ENCODE measurements around the gene MT1E.
"Not testable (repeated sequence)": the region's sequence is repeated elsewhere in the genome, so short reads cannot be mapped to it uniquely, and the experiment has no call there.

Gene MT1E

DNA sequence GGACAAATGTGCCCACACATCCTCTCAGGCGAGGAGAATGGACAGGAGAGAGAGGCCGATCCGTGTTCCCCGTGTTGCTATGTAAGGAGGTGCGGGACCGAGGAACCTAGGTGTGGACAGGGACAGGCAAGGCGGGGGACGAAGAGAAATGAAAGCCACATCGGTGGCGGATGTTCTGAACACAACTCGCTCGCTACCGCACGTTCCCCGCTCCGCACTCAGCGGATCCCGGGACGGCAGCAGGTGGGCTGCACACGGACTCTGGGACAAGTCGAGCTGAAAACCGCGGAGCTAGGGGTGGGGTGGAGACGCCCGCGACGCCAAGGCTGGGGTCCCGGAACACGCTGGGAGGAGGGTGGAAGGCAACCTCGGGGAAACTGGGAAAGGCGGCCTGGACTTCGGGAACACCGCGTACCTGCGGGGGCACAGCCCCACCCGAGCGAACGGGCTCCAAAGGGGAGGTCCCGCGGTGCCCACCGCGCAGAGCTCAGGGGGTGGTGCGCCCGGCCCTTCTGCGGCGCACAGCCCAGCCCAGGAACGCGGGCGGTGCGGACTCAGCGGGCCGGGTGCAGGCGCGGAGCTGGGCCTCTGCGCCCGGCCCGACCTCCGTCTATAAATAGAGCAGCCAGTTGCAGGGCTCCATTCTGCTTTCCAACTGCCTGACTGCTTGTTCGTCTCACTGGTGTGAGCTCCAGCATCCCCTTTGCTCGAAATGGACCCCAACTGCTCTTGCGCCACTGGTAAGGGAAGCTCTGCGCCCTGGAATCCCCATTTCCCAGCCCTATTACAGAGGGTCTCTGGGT, at the start of gene MT1E:
MT1E (plus strand) TSS at position 642 of the 803 bp plus-strand sequence; CDS start at position 713, 71 bp downstream.
- peak; percentile 78 for DNase-seq

DNA sequence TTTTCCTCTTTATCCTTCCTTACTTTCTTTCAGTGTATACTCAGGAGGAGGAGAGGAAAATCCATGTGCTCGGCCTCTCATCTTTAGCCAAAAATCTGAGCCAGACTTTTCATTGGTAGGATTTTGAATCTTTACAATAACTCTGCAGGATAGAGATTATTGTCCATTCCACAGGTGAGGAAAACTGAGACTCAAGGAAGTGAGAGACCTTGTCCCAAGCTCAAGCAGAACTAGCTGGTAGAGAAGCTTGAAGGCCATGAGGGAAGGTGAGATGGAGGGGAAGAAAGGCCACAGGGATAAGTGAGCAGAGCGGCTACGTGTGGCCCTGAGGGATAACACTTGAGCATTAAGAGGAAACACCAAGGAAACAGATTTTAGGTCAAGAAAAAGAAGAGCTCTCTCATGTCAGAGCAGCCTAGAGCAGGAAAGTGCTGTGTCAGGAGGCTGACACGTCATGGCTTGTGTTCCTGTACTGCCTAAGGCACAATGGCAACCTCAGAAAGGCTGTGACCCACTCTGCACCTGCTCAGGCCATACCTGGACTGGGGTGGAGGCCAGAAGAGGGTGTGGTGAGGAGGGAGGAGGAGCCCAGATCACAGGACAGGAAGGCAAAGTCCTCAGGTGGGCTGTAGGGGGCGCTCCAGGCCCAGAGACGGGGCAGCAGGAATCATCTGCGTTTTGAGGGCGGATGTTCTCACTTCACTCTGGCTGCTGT, 48.8 kb upstream of the MT1E start:
- DNase-seq = peak; percentile 88

DNA sequence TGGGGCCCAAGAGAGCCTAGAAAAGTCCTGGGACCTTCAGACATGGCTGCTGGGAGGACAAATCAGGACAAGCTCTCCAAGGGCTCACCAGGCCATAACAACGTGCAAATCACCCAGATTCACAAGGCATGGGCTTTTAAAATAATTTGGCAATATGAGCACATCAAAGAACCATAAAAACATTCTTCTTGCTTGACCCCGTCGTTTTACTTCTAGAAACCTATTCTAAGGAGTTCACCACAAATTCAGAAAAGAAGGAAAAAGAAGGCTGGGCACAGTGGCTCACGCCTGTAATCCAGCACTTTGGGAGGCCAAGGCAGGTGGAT, 48.3 kb upstream of the MT1E start:
- no peak for DNase-seq

DNA sequence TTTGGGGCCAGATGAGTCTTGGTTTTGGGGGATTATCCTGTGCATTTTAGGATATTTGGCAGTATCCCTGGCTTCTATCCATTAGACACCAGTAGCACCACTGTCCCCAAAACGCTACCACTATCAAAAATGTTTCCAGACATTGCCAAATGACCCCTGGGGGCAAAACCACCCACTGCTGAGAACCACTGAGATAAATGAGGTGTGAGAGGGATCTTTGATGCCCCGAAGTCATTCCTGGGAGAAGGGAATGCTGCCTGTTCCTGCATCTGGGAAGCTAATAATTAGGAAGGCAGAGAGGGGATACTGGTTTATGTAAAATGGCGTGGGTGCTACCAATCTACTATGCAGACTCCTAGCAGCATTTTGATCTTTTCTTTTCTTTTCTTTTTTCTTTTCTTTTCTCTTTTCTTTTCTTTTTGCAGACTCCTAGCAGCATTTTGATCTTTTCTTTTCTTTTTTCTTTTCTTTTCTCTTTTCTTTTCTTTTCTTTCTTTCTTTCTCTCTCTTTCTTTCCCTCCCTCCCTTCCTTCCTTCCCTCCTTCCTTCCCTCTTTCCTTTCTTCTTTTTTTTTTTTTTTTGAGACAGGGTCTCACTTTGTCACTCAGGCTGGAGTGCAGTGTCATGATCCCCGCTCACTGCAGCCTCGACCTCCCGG, 45.1 kb upstream of the MT1E start:
- no peak for DNase-seq

DNA sequence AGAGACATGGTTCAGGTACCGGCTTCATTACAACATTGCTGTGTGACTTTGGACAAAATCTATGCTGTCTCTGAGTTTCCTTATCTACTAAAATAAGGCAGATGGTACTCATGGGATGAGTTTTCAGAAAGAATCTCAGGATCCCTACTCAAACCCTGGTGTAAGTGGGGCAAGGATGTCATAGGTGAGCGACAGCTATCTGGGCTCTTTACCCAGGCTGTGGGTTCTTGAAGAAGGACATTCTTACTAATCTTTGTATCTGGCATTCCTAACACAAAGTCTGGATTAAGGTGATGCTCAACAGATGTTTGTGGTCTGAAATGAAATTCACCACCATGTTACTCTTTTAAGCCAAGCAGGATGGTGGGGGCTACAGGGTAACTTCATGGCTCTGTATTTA, 42.7 kb upstream of the MT1E start:
- not testable (repeated sequence) for DNase-seq

DNA sequence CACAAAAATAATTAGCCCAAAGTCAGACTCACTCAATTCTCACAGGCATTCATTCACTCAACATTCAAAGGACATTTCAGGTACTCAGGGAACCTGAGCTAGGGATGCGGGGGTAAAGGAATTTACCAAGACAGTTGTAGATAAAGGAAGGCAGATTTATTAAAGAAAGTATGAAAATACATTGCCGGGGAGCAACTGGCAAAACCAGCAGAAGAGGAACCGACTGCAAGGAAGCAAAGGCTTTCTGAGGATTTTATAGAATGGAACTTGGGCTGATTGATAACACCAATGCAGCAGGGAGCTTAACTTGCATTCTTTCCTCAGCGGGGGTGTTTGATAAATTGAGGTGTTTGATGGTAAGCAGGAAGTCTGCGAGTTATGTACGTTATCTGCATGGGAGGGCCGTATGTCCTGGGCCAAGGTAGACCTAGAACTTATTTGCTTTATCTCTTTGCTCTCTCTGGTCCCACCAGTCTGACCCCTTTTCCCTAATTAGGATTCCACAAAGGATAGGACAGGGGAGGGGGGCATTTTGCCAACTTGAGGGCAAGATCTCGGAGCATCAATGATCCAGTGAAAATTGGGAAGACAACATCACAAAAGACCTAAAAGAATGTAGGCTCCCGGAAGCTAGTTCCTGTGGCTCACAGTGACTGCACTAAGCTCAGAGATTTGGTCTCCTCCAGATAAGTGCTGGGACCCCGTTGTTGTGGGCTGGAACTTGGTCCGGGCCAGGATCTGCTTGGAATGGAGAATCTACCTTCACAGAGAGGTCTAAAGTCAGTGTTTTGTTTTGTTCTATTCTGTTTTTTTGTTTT, 42.0 kb upstream of the MT1E start:
- no peak for DNase-seq

DNA sequence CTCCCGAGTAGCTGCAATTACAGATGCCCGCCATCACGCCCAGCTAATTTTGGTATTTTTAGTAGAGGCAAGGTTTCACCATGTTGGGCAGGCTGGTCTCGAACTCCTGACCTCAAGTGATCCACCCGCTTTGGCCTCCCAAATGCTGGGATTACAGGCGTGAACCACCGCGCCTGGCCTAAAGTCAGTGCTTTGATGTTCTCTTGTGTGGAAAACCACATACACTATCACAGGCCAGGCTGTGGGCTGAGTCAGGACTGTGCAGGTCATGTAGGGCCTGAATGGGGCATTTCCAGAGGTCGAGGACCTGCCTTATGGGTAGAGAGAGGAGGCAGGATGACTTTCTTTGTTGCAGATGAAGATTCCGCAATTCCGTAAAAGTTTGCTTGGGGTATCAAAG, 41.3 kb upstream of the MT1E start:
- DNase-seq = no peak

DNA sequence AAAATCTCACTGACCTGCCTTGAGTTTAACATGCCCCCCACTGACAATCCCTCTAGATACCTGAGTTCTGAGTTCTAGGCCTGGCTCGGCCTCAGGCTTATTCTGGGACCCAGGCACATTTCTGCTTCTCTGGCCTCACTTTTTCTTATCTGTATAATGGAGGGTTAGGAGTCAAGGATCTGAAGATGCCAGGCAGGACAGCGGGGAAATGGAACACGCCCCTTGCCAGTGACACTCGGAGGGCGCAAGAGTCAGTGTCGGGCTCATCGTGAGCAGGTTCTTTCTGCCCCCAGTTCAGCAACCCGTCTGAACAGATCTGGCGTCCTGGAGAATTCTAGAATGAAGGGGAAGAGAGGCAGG, 36.8 kb upstream of the MT1E start:
- no peak for DNase-seq

DNA sequence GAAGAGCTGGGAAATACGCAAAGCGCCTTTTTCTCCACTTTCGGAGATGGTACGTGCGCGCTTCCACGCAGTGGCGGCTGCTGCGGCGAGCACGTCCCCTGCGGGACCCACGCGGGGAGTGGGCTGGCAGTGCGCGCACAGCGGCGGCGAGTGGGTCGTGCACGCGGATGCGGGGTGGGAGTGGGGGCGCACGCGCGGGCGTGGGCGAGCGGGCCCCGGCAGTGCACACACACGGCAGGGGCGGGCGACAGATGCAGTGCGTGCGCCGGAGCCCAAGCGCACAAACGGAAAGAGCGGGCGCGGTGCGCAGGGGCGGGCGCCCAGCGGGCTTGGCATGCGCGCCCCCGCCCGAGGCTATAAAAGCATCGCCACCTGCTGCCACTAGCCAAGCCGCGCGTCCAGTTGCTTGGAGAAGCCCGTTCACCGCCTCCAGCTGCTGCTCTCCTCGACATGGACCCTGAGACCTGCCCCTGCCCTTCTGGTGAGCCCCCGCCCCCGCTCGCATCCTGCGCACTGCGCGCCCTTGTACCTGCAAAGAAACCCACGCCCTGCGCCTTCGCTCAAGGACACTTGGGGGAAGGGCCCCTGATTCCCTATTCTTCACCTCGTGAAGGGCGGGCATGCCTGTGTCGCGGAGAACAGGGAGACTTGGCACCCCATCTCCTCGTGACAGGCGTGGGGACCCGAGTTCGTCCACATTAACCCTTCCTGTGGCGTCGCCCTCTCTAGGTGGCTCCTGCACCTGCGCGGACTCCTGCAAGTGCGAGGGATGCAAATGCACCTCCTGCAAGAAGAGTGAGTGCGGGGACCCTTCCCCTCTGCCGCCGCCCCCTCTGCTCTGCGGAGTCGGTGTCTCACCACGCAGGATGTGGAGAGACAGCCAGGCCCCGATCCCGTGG, 36.2 kb upstream of the MT1E start, which contains the start of gene MT3:
MT3 (plus strand) TSS at position 388 of the 899 bp plus-strand sequence; CDS start at position 451, 63 bp downstream.
- peak; percentile 19 for DNase-seq

DNA sequence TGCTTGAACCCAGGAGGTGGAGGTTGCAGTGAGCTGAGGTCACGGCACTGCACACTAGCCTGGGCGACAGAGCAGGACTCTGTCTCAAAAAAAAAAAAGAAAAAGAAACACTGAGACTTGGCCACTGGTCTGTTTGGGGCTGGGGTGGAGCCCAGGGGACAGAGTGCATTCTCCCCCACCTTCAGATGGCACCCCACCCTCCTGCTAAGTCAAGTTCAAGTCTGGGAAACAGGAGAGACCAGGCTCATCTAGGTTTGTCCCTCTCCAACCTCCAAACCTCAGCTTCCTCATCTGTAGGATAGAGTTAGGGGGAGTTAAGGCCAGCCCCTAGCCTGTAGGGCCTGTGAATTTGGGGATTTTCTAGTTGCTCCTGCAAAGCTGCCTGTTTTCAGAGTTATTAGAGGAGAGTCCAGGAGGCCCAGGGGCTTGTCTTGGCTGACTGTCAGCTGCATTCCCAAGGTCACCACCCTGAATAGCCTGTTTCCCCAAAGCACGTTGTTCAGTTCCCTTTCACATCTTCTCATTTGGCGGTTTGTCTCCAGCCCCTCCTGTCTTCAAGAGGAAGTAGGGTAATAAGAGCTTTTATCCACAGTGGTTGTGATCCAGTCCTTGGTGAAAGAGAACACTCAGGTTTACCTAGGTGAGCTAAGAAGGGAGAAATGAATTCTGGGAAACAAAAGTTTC, 34.1 kb upstream of the MT1E start:
- DNase-seq = no peak

DNA sequence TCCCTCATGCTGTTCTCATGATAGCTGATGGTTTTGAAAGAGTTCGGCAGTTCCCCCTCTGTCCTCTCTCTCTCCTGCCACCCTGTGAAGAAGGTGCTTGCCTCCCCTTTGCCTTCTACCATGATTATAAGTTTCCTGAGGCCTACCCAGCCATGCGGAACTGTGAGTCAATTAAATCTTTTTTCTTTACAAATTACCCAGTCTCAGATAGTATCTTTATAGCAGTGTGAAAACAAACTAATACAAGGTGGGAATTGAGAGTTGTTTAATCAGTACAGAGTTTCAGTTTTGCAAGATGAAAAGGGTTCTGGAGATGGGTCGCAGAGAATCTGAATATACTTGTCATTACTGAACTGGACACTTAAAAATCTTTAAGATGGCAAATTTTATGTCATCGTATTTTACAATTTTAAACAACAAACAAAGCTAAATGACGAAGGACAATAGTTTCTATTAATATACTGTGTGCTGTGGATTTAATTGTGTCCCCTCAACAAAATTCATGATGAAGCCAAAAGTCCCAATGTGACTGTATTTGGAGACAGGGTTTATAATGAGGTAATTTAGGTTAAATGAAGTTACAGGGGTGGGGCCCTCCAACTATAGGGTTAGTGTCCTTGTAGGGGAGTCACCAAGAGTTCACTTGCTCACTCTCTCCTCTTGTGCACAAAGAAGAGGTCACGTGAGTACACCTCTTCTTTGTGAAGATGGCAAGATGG, 31.8 kb upstream of the MT1E start:
- no peak for DNase-seq

DNA sequence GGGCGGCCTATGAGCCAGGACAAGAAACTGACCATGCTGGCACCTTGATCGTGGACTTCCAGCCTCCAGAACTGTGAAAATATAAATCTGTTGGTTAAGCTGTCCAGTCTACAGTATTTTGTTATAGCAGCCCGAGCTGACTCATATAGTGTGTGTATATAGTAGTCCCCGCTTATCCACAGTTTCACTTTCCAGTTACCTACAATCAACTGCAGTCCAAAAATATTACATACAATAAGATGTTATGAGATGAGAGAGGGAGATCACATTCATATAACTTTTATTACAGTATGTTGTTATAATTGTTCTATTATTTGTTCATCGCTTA, 31.3 kb upstream of the MT1E start:
- no peak for DNase-seq

DNA sequence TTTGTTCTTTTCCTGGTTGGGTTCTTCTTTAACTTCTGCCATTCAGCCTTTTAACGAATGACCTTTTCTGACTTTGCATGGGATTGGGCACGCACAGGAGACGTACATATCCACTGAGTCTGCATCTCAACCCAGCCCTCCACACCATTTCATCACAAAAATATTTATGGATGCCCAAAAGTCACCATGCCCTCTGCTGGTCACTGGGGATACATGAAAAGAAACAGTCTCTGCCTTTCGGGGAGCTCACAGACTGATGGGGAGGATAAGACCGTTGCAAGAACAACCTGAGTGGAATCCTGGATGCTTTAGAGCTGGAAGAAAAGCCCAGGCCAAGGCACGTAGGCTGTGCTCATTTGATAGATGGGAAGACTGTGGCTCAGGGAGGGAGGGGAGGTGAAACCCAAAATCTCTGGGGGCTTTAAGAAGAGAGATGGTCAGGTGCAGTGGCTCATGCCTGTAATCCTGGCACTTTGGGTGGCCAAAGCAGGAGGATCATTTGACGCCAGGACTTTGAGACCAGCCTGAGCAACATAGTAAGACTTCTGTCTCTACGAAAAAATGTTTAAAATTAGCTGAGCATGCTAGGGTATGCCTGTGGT, 25.1 kb upstream of the MT1E start:
- peak; percentile 25 for DNase-seq

DNA sequence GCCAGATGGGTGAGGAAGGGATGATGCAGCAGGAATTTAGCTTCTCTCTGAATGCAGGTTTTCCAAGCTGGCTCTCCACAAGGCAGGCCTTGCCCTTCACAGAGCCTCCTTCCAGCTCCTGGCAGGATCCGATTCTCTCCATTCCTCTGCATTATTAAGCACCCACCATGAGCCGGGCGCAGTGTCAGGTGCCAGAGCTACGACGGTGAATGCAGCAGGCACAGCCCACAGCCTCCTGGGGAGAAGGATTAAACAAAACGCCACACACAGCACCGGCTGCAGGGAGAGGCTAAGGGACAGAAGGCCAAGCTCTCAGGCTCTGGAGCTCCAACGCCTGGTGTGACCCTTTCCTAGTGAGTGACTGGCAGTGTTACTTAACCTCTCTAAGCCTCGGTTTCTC, 24.3 kb upstream of the MT1E start:
- DNase-seq = no peak

DNA sequence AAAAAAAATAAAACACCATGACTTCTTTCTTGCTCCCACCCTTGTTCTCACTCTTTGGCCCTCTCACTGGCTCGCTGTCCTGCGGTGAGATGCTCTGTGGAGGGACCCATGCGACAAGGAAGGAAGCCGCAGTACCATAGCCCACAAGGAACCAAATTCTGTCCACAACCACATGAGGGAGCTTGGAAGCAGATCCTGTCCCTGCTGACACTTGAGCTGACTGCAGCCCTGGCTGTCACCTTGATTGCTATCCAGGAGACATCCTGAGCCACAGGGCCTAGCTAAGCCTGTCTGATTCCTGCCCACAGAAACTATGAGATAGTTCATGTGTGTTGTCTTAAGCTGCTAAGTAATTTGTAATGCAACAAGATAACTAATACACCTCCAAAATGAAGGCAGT, 22.0 kb upstream of the MT1E start:
- no peak for DNase-seq

DNA sequence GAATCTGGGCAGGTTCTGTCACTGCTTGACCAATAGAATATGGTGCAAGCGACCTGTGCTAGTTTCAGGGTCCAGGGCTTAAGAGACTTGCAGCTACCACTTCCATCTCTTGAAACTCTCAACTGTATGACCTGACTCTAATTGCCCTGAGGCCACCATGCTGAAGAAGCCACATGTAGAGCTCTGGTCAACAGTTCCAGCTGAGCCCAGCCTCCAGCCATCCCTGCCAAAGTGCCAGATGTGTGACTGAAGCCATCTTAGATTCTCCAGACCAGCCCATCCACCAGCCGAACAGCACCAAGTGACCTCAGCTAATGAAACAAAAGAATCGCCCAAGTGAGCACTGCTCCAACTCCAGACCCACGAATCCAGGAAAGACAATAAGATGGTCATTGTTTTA, 20.6 kb upstream of the MT1E start:
- DNase-seq = no peak

DNA sequence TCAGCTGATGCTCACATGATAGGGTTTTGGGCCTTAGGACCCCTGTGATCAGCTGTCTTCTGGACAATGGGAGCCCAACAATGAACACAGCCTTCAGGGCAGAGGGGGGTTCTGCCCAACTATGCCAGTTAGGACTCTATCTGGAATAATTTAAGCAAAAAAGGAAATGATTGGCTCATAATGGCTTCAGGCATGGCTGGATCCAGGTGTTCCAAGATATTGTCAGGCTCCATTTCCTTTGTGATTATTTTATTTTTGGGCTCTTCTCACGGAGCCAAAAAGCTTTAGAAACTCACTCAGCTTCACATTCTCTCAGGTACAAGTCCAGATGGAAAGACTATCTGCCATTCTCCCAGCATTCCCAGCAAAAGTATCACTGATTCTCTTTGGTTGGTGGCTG, 20.1 kb upstream of the MT1E start:
- no peak for DNase-seq

DNA sequence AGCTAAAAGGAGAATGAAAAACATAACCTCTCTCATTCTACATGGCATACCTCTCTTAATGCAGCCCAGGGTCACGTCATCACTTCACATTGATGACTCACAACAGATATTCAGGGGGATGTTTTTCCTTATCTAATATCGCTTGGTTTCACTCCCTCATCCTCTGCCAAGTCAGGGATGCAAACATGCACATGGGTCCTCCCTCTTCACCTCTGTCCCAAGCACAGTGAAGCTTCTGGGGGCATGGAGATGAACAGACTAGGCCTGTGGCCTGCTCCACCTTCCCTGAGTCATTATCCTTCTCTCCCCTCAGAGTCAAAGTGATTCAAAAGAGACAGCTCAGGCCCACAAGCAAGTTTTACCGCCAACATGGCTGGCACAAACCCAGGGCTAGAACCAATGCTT, 19.5 kb upstream of the MT1E start:
- no peak for DNase-seq

DNA sequence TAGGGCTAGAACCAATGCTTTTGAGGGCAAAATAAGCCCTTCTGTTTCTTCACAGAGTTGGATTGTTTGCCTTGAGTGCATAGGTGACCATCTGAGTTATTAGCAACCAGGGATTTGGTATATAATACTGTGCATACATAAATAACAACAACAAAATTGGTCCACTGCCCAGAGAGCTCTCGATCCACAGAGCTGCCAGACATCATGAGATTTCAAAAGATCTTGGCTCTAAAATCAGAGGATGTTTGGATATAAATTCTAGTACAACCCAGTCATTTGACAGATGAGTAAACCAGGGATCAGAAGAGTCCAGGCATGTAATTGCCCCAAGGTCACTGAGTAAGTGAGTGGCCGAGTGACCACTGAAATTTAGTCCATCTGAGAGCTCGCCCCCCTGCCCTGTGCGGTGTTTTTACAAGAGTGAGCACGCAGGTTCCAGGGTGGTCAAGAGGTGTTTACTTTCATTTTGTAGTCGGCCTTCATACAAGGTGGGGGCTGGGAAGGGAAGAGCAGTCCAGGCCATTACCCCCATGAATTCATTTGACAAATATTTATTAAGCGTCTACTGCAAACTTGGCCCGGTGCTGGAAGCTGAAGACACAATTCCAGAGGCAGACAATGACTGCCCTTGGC, 19.0 kb upstream of the MT1E start:
- DNase-seq = no peak

DNA sequence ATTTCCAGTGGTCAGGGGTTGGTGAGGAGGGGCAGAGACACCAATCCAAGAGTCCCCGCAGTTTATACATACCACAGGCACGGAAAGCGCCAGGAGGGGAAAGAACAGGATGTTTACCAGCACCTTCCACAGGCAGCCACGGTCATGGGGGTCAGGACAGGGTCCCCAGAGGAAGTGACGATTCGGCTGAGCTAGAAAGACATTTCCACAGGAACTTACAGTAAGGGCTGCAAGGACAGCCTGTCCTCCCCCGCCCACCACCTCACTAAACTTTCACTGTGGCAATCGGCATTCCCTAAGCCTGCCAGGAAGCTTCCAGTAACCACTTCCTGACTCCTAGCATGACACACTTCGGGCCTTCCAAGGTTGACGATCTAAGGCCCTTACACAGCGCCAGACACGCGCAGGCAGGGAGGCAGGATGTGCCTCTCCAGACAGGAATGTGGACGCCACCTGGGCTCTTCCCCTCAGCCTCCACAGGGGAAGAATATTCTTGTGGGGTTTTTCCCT, 18.4 kb upstream of the MT1E start:
- no peak for DNase-seq
